Stimulated activated CD4-positive, alpha-beta T cell treated with anti-CD3 and anti-CD28 coated beads, Interleukin-1b, Interleukin-23, amount 100 ng/mL, for 24 hours (primary cell): ENCODE measurements around the gene SLC35E2B.
A peak's percentile ranks its signal among the peaks of the same experiment; 100 is the strongest.

Source experiments
- DNase-seq, 4 experiments: peaks; one replicate each; pipeline ENCODE4 v3.0.0-alpha.2; 2020; ENCODE audit warnings: low read depth in 4 of 4, low spot score in 1 of 4

SLC35E2B gene

GRCh38 chr1:1626207-1627141 lies 66.1 kb downstream of the SLC35E2B start:
- DNase-seq: no peak

GRCh38 chr1:1625824-1626206 lies 66.8 kb downstream of the SLC35E2B start:
- DNase-seq: no peak

- DNase-seq: no peak
Measured at GRCh38 chr1:1625404-1625775, 67.2 kb downstream of the SLC35E2B start.

- DNase-seq: no peak
Measured at GRCh38 chr1:1624443-1625403, 67.9 kb downstream of the SLC35E2B start.

- no peak for DNase-seq
Measured at GRCh38 chr1:1623631-1624442, 68.8 kb downstream of the SLC35E2B start.

GRCh38 chr1:1623181-1623630 lies 69.4 kb downstream of the SLC35E2B start:
- no peak for DNase-seq

GRCh38 chr1:1622788-1623094 lies 69.9 kb downstream of the SLC35E2B start:
- DNase-seq: no peak

GRCh38 chr1:1622010-1622787 lies 70.4 kb downstream of the SLC35E2B start:
- no peak for DNase-seq

GRCh38 chr1:1621173-1622009 lies 71.2 kb downstream of the SLC35E2B start:
- no peak for DNase-seq

- DNase-seq: no peak
Measured at GRCh38 chr1:1620433-1621139, 72.0 kb downstream of the SLC35E2B start.

GRCh38 chr1:1619917-1620361 lies 72.7 kb downstream of the SLC35E2B start:
- no peak for DNase-seq

- DNase-seq: no peak
Measured at GRCh38 chr1:1618396-1619068, 74.1 kb downstream of the SLC35E2B start.

GRCh38 chr1:1617925-1618324 lies 74.7 kb downstream of the SLC35E2B start:
- no peak for DNase-seq

GRCh38 chr1:1617516-1617915 lies 75.1 kb downstream of the SLC35E2B start:
- DNase-seq: no peak

GRCh38 chr1:1616838-1617237 lies 75.8 kb downstream of the SLC35E2B start:
- no peak for DNase-seq

- DNase-seq: peak in 1 of 4 experiments; percentile 42
Measured at GRCh38 chr1:1616045-1616790, 76.4 kb downstream of the SLC35E2B start.

- peak; percentile 90 to 94 (median 93) for DNase-seq
Measured at GRCh38 chr1:1615256-1616044, 77.1 kb downstream of the SLC35E2B start, which contains the start of gene MIB2. TSS of gene MIB2 (plus strand) at chr1:1615500. CDS start at chr1:1623453, 7,953 bp downstream.
